K562 (cell line): ENCODE results near the gene APC2. TPM values are rescaled to one million over a fixed set of nuclear protein-coding genes. Genes with fewer than 3 reads are reported as not detected.

Source experiments
- ERF ChIP-seq: fragments of 450-650 bp; formaldehyde crosslinking; IDR thresholded peaks from 2 replicates; pipeline ENCODE4 v1.4.0; 2020; ENCODE audit warnings: mild to moderate bottlenecking, mixed read lengths
- FOXA1 ChIP-seq: fragments of 450-650 bp; IDR thresholded peaks from 2 replicates; pipeline ENCODE4 v1.6.1; 2016; ENCODE audit warnings: mild to moderate bottlenecking, borderline replicate concordance
- HDAC1 ChIP-seq, 2 experiments: fragments of 450-650 bp; IDR thresholded peaks; 2 replicates each; pipeline ENCODE4 v1.6.1; 2016 to 2017; ENCODE audit warnings: inconsistent platforms in 1 of 2, mild to moderate bottlenecking in 1 of 2, moderate library complexity in 1 of 2
- KDM1A ChIP-seq, 2 experiments: fragments of 450-650 bp; IDR thresholded peaks; 2 replicates each; pipeline ENCODE4 v1.6.1; 2016; ENCODE audit warnings: mild to moderate bottlenecking in 2 of 2
- MED1 ChIP-seq: sonication (generic); formaldehyde crosslinking; IDR thresholded peaks from 2 replicates; pipeline ENCODE4 v1.8.1; 2023; ENCODE audit warnings: missing genetic modification reagents, borderline replicate concordance
- MTA3 ChIP-seq: fragments of 450-650 bp; formaldehyde crosslinking; IDR thresholded peaks from 2 replicates; pipeline ENCODE4 v1.6.1; 2017; ENCODE audit warnings: mild to moderate bottlenecking, borderline replicate concordance
- NR2C2 ChIP-seq, 2 experiments: fragments of 200-800 bp in 1 of 2; sonication (Bioruptor generic) in 1 of 2; sonication (generic) in 1 of 2; formaldehyde crosslinking in 1 of 2; IDR thresholded peaks; 2 replicates each; pipeline versions ENCODE4 v1.6.1 to v1.8.0; 2016 to 2022; ENCODE audit warnings: mild to moderate bottlenecking in 1 of 2, missing compliant biosample characterization in 1 of 2, missing genetic modification characterization in 1 of 2, missing genetic modification reagents in 1 of 2
- NUFIP1 ChIP-seq: fragments of 450-650 bp; IDR thresholded peaks from 2 replicates; pipeline ENCODE4 v1.6.1; 2018; ENCODE audit not compliant: partially characterized antibody
- PHB ChIP-seq: fragments of 250-450 bp; sonication (Bioruptor Pico); IDR thresholded peaks from 2 replicates; pipeline ENCODE4 v1.5.0; 2021
- SAFB ChIP-seq: fragments of 200-400 bp; formaldehyde crosslinking; IDR thresholded peaks from 2 replicates; pipeline ENCODE4 v1.6.1; 2017; ENCODE audit warnings: low read depth, low read length, borderline replicate concordance
- SAP30 ChIP-seq: fragments of 200-600 bp; sonication (generic); IDR thresholded peaks from 2 replicates; pipeline ENCODE4 v1.6.1; 2012; ENCODE audit warnings: borderline replicate concordance, low read depth, mild to moderate bottlenecking, moderate library complexity, low read length, control low read depth, inconsistent platforms; ENCODE audit not compliant: insufficient read depth, poor library complexity, severe bottlenecking
- SIN3A ChIP-seq, 2 experiments: fragments of 150-350 bp in 1 of 2; IDR thresholded peaks; 2 replicates each; pipeline ENCODE4 v1.6.1; 2011 to 2016; ENCODE audit warnings: borderline replicate concordance in 2 of 2, low read depth in 2 of 2, low read length in 2 of 2, mild to moderate bottlenecking in 2 of 2, moderate library complexity in 2 of 2; ENCODE audit not compliant: control insufficient read depth in 1 of 2
- SIN3B ChIP-seq: fragments of 450-650 bp; IDR thresholded peaks from 2 replicates; pipeline ENCODE4 v1.6.1; 2017; ENCODE audit warnings: low read depth, mild to moderate bottlenecking, moderate library complexity
- ZNF224 ChIP-seq: sonication (generic); formaldehyde crosslinking; IDR thresholded peaks from 2 replicates; pipeline ENCODE4 v1.8.0; 2022; ENCODE audit warnings: mild to moderate bottlenecking, missing genetic modification reagents
- ZNF263 ChIP-seq: sonication (generic); formaldehyde crosslinking; IDR thresholded peaks from 2 replicates; pipeline ENCODE4 v1.8.0; 2022; ENCODE audit warnings: mild to moderate bottlenecking, missing genetic modification reagents, borderline replicate concordance
- polyA plus RNA-seq, 8 experiments: library from polyadenylated mRNA; depleted of rRNA in 4 of 8; stranded (reverse) in 5 of 8; unstranded in 3 of 8; fragments of >200 nt; fragmentation: Nextera tagmentation in 2 of 8; fragmentation: Illumina TruSeq in 1 of 8; extraction: Ambion mirVana in 2 of 8; extraction: Trizol in 1 of 8; gene quantifications; 2 replicates each; pipeline versions ENCODE4 v1.2.1 to v1.2.3, GENCODE V29; 2011 to 2014; ENCODE audit warnings: inconsistent platforms in 1 of 8, missing spikeins in 1 of 8
- total RNA-seq, 7 experiments: library from RNA; depleted of rRNA in 6 of 7; stranded (reverse); fragments of >200 nt in 6 of 7; fragmentation: Illumina TruSeq in 2 of 7; extraction: Trizol in 2 of 7; gene quantifications; 2 replicates each; pipeline versions ENCODE4 v1.2.1 to v1.2.3, GENCODE V29; 2011 to 2021; ENCODE audit warnings: low replicate concordance in 1 of 7
- TF ChIP-seq, protein P1 (sequence below), 2 experiments: IDR thresholded peaks; 2 replicates each; pipeline ENCODE4 v1.6.1; 2012; ENCODE audit warnings: improper control_type of control experiment in 2 of 2, low read depth in 2 of 2, low read length in 2 of 2, borderline replicate concordance in 1 of 2
- TF ChIP-seq, protein P2 (sequence below): fragments of 250-450 bp; sonication (Bioruptor Pico); IDR thresholded peaks from 2 replicates; pipeline ENCODE4 v1.5.0; 2020; ENCODE audit warnings: mild to moderate bottlenecking

APC2 gene
- total and polyA plus RNA-seq, 9 of the 15 experiments (the other 6 are each of a cell fraction or from before 2014, with no cell fraction given), result 0.01 to 0.40 (median 0.05) TPM; not detected in 3

DNA sequence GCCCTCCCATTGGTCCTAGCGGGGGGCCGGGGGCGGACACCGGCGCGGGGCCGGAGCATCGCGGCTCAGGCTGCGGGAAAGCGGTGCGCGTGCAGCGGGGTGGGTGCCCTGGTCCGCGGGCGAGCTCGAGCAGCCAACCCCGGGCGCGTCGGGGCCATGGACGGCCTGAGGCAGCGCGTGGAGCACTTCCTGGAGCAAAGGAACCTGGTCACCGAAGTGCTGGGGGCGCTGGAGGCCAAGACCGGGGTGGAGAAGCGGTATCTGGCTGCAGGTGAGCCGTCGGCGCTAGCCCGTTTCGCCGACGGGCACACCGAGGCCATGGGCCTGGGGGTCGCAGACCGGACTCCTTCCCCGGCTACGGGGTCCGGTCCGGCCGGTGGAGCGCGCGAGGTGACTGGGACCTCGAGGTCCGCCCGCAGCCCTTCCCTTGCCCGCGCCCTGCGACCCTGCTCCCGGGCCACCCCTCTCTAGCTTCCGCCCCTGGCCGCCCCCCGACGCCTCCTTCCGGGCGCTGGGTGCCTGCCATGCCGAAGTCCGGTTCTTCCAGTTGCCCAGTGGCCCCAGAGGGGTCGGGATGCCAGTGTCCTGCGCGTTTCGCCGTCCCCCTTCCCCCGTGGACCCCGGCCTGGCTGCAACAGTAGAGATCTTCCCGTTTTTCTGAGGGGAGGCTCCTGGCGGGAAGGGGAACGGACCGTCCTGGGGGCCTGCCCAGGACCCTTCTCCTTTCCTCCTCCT is 41.4 kb downstream of the APC2 start, which contains the start of gene REEP6 (continued):
- TF ChIP-seq FOXA1 (no peak), SIN3B (peak; percentile 59; the same call in 1 of the 2 replicates), MED1 (no peak), NR2C2 (CRISPR knock-in tag; IDR thresholded peaks at IDR 0.05) (0 out of 2 replicates have a peak, but pooled peaks have one; percentile 17), NR2C2 (tag; IDR thresholded peaks at IDR 0.05) (no peak), NUFIP1 (no peak), HDAC1 (IDR thresholded peaks at IDR 0.05) (peak in 1 of 2 experiments; percentile 33; a peak in 1 of 4 replicates), MTA3 (peak; percentile 92), SAFB (0 out of 2 replicates have a peak, but pooled peaks have one; percentile 14), ZNF263 (CRISPR knock-in tag) (peak; percentile 72; the same call in 1 of the 2 replicates), ZNF224 (CRISPR knock-in tag) (no peak), PHB (peak; percentile 68; the same call in 1 of the 2 replicates), KDM1A (IDR thresholded peaks at IDR 0.05) (peak in 1 of 2 experiments; percentile 19; a peak in 2 of 4 replicates), SIN3A (IDR thresholded peaks at IDR 0.05; ENCODE audit: borderline replicate concordance in 2 of 2, control insufficient read depth in 1 of 2, low read depth in 2 of 2, low read length in 2 of 2) (0 out of 4 replicates have a peak, but pooled peaks of 1 of the 2 experiments have one; percentile 34), SAP30 (peak; percentile 38), ERF (CRISPR knock-in tag) (no peak)
- TF ChIP-seq, protein P1, sequence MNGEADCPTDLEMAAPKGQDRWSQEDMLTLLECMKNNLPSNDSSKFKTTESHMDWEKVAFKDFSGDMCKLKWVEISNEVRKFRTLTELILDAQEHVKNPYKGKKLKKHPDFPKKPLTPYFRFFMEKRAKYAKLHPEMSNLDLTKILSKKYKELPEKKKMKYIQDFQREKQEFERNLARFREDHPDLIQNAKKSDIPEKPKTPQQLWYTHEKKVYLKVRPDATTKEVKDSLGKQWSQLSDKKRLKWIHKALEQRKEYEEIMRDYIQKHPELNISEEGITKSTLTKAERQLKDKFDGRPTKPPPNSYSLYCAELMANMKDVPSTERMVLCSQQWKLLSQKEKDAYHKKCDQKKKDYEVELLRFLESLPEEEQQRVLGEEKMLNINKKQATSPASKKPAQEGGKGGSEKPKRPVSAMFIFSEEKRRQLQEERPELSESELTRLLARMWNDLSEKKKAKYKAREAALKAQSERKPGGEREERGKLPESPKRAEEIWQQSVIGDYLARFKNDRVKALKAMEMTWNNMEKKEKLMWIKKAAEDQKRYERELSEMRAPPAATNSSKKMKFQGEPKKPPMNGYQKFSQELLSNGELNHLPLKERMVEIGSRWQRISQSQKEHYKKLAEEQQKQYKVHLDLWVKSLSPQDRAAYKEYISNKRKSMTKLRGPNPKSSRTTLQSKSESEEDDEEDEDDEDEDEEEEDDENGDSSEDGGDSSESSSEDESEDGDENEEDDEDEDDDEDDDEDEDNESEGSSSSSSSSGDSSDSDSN (IDR thresholded peaks at IDR 0.05; ENCODE audit: borderline replicate concordance in 1 of 2, low read depth in 2 of 2, low read length in 2 of 2), result 0 out of 4 replicates have a peak, but pooled peaks of 1 of the 2 experiments have one; percentile 66
- TF ChIP-seq, protein P2, sequence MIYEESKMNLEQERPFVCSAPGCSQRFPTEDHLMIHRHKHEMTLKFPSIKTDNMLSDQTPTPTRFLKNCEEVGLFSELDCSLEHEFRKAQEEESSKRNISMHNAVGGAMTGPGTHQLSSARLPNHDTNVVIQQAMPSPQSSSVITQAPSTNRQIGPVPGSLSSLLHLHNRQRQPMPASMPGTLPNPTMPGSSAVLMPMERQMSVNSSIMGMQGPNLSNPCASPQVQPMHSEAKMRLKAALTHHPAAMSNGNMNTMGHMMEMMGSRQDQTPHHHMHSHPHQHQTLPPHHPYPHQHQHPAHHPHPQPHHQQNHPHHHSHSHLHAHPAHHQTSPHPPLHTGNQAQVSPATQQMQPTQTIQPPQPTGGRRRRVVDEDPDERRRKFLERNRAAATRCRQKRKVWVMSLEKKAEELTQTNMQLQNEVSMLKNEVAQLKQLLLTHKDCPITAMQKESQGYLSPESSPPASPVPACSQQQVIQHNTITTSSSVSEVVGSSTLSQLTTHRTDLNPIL (CRISPR knock-in tag), result no peak
